Measurements from ENCODE around the gene FCHSD1.

The FCHSD1 gene

GRCh38 chr5:141640698-141641097 is 10.5 kb downstream of the FCHSD1 start:
- ATAC-seq = no peak
- no peak for TF ChIP-seq TCF4 (CRISPR knock-in tag; IDR thresholded peaks at IDR 0.05; ENCODE audit: borderline replicate concordance)
- no peak for TF ChIP-seq ARNTL (CRISPR knock-in tag; IDR thresholded peaks at IDR 0.05; ENCODE audit: borderline replicate concordance, low read depth)
- TF ChIP-seq ZFP3 (CRISPR knock-in tag; IDR thresholded peaks at IDR 0.05) = no peak
- TF ChIP-seq ZNF565 (CRISPR knock-in tag; conservative IDR thresholded peaks at IDR 0.05; ENCODE audit: low read depth) = no peak
- TF ChIP-seq OSR1 (CRISPR knock-in tag; IDR thresholded peaks at IDR 0.05) = no peak
- TF ChIP-seq ESRRG (CRISPR knock-in tag; IDR thresholded peaks at IDR 0.05) = no peak
- no peak for TF ChIP-seq PATZ1 (CRISPR knock-in tag; IDR thresholded peaks at IDR 0.05; ENCODE audit: borderline replicate concordance)
- TF ChIP-seq TOX (CRISPR knock-in tag; IDR thresholded peaks at IDR 0.05; ENCODE audit: borderline replicate concordance) = no peak
- TF ChIP-seq ZNF8 (CRISPR knock-in tag; IDR thresholded peaks at IDR 0.05) = no peak
- no peak for TF ChIP-seq SNAI2 (CRISPR knock-in tag; IDR thresholded peaks at IDR 0.05)
- no peak for TF ChIP-seq CREB5 (CRISPR knock-in tag; IDR thresholded peaks at IDR 0.05; ENCODE audit: low read depth)
- no peak for TF ChIP-seq CSDC2 (CRISPR knock-in tag; IDR thresholded peaks at IDR 0.05)
- TF ChIP-seq BACH2 (CRISPR knock-in tag; IDR thresholded peaks at IDR 0.05; ENCODE audit: borderline replicate concordance) = no peak
- no peak for TF ChIP-seq GLIS3 (CRISPR knock-in tag; IDR thresholded peaks at IDR 0.05)
- no peak for TF ChIP-seq TSHZ2 (CRISPR knock-in tag; IDR thresholded peaks at IDR 0.05)
- no peak for TF ChIP-seq ZFP30 (CRISPR knock-in tag; IDR thresholded peaks at IDR 0.05)

- ATAC-seq = no peak
- no peak for TF ChIP-seq ZNF70 (CRISPR knock-in tag; IDR thresholded peaks at IDR 0.05)
These were observed 11.2 kb downstream of the FCHSD1 start for GRCh38 chr5:141640051-141640415.

- ATAC-seq = no peak
These were observed 11.7 kb downstream of the FCHSD1 start for GRCh38 chr5:141639357-141640050.

More at GRCh38 chr5:141639357-141640050, 11.7 kb downstream of the FCHSD1 start:
- no peak for TF ChIP-seq CREB5 (CRISPR knock-in tag; IDR thresholded peaks at IDR 0.05; ENCODE audit: low read depth)
- TF ChIP-seq CSRNP3 (CRISPR knock-in tag; IDR thresholded peaks at IDR 0.05) = no peak
- no peak for TF ChIP-seq GLIS3 (CRISPR knock-in tag; IDR thresholded peaks at IDR 0.05)
- no peak for TF ChIP-seq PATZ1 (CRISPR knock-in tag; IDR thresholded peaks at IDR 0.05; ENCODE audit: borderline replicate concordance)
- no peak for TF ChIP-seq ZNF70 (CRISPR knock-in tag; IDR thresholded peaks at IDR 0.05)
- no peak for TF ChIP-seq SNAI2 (CRISPR knock-in tag; IDR thresholded peaks at IDR 0.05)

All from SK-N-SH treated with all-trans-retinoic acid at 6 μM for 48 hours (cell line).